NCI-H2171 treated with DMSO at 0.1 percent for 48 hours (cell line): ENCODE results near the gene NXT1.

Experiments
- DNase-seq: peaks from one replicate; lab custom pipeline; 2025; lab: John Stamatoyannopoulos, UW

NXT1 gene

GRCh38 chr20:23361119-23361475 is 10.5 kb downstream of the NXT1 start:
- DNase-seq, result no peak

GRCh38 chr20:23361476-23362391 is 11.1 kb downstream of the NXT1 start, which contains the start of gene GZF1:
Gene GZF1, plus strand, starts transcription at chr20:23362182. Its CDS starts 2,202 bp downstream, at chr20:23364384.
- DNase-seq, result peak; percentile 97

GRCh38 chr20:23362392-23363256 is 12.0 kb downstream of the NXT1 start:
- no peak for DNase-seq

GRCh38 chr20:23363257-23363649 is 12.7 kb downstream of the NXT1 start:
- DNase-seq, result no peak

- DNase-seq, result no peak
Observed at GRCh38 chr20:23365390-23366165, 15.0 kb downstream of the NXT1 start.

GRCh38 chr20:23366384-23366783 is 15.8 kb downstream of the NXT1 start:
- DNase-seq, result no peak

- DNase-seq, result no peak
Observed at GRCh38 chr20:23367770-23368169, 17.2 kb downstream of the NXT1 start.

GRCh38 chr20:23368316-23369071 is 17.9 kb downstream of the NXT1 start:
- no peak for DNase-seq

- no peak for DNase-seq
Observed at GRCh38 chr20:23369072-23369823, 18.7 kb downstream of the NXT1 start.

GRCh38 chr20:23370274-23370673 is 19.7 kb downstream of the NXT1 start:
- DNase-seq, result no peak

GRCh38 chr20:23370873-23371272 is 20.3 kb downstream of the NXT1 start:
- no peak for DNase-seq

GRCh38 chr20:23371496-23371895 is 20.9 kb downstream of the NXT1 start:
- DNase-seq, result no peak

- DNase-seq, result no peak
Observed at GRCh38 chr20:23374441-23374840, 23.9 kb downstream of the NXT1 start.

- no peak for DNase-seq
Observed at GRCh38 chr20:23375827-23376226, 25.2 kb downstream of the NXT1 start.

GRCh38 chr20:23379772-23380171 is 29.2 kb downstream of the NXT1 start:
- DNase-seq, result no peak

GRCh38 chr20:23381876-23382275 is 31.3 kb downstream of the NXT1 start:
- DNase-seq, result no peak

GRCh38 chr20:23386304-23387117 is 35.9 kb downstream of the NXT1 start:
- no peak for DNase-seq

GRCh38 chr20:23387118-23387443 is 36.5 kb downstream of the NXT1 start:
- no peak for DNase-seq

GRCh38 chr20:23390091-23390774 is 39.6 kb downstream of the NXT1 start:
- DNase-seq, result no peak
